ENCODE data around the gene IDH2.
"Not testable (repeated sequence)": the region's sequence is repeated elsewhere in the genome, so short reads cannot be mapped to it uniquely, and the experiment has no call there.

IDH2 gene

GRCh38 chr15:90115783-90116182, 13.5 kb upstream of the IDH2 start (continued):
- no peak for TF ChIP-seq POU6F1 (CRISPR knock-in tag; IDR thresholded peaks at IDR 0.05; ENCODE audit: borderline replicate concordance, low read depth)

GRCh38 chr15:90114451-90114901, 12.2 kb upstream of the IDH2 start:
- TF ChIP-seq BACH2 (CRISPR knock-in tag; IDR thresholded peaks at IDR 0.05; ENCODE audit: borderline replicate concordance) (no peak), ZNF8 (CRISPR knock-in tag; IDR thresholded peaks at IDR 0.05) (no peak), ESRRG (CRISPR knock-in tag; IDR thresholded peaks at IDR 0.05) (no peak), PPARA (CRISPR knock-in tag; IDR thresholded peaks at IDR 0.05; ENCODE audit: borderline replicate concordance) (no peak), PATZ1 (CRISPR knock-in tag; IDR thresholded peaks at IDR 0.05; ENCODE audit: borderline replicate concordance) (no peak), ARNTL (CRISPR knock-in tag; IDR thresholded peaks at IDR 0.05; ENCODE audit: borderline replicate concordance, low read depth) (no peak), POU6F1 (CRISPR knock-in tag; IDR thresholded peaks at IDR 0.05; ENCODE audit: borderline replicate concordance, low read depth) (no peak), ZC3H10 (CRISPR knock-in tag; IDR thresholded peaks at IDR 0.05) (no peak), TCF4 (CRISPR knock-in tag; IDR thresholded peaks at IDR 0.05; ENCODE audit: borderline replicate concordance) (no peak), GLIS3 (CRISPR knock-in tag; IDR thresholded peaks at IDR 0.05) (no peak), OSR1 (CRISPR knock-in tag; IDR thresholded peaks at IDR 0.05) (no peak)
- TF ChIP-seq, protein P1, sequence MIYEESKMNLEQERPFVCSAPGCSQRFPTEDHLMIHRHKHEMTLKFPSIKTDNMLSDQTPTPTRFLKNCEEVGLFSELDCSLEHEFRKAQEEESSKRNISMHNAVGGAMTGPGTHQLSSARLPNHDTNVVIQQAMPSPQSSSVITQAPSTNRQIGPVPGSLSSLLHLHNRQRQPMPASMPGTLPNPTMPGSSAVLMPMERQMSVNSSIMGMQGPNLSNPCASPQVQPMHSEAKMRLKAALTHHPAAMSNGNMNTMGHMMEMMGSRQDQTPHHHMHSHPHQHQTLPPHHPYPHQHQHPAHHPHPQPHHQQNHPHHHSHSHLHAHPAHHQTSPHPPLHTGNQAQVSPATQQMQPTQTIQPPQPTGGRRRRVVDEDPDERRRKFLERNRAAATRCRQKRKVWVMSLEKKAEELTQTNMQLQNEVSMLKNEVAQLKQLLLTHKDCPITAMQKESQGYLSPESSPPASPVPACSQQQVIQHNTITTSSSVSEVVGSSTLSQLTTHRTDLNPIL (CRISPR knock-in tag; IDR thresholded peaks at IDR 0.05; ENCODE audit: low read depth): no peak
- no peak for ATAC-seq

- TF ChIP-seq TCF4 (CRISPR knock-in tag; IDR thresholded peaks at IDR 0.05; ENCODE audit: borderline replicate concordance): no peak
- TF ChIP-seq PPARA (CRISPR knock-in tag; IDR thresholded peaks at IDR 0.05; ENCODE audit: borderline replicate concordance): no peak
- no peak for TF ChIP-seq ISL1 (CRISPR knock-in tag; IDR thresholded peaks at IDR 0.05)
- TF ChIP-seq ZFP30 (CRISPR knock-in tag; IDR thresholded peaks at IDR 0.05): no peak
- no peak for TF ChIP-seq ZNF565 (CRISPR knock-in tag; conservative IDR thresholded peaks at IDR 0.05; ENCODE audit: low read depth)
- no peak for ATAC-seq
Observed at GRCh38 chr15:90113166-90113565, 10.9 kb upstream of the IDH2 start.

GRCh38 chr15:90109163-90109751, 7.0 kb upstream of the IDH2 start:
- not testable (repeated sequence) for ATAC-seq

DNA sequence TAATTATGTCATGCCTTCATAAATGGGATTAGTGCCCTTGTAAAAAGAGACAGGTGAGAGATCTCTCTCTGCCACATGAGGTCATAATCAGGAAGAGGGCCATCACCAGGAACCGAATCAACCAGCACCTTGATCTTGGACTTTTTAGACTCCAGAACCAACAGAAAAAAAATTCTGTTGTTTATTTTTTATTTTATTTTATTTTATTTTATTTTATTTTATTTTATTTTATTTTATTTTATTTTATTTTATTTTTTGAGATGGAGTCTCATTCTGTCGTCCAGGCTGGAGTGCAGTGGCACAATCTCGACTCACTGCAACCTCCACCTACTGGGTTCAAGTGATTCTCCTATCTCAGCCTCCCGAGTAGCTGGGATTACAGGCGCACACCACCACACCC, 5.8 kb upstream of the IDH2 start:
- not testable (repeated sequence) for ATAC-seq

DNA sequence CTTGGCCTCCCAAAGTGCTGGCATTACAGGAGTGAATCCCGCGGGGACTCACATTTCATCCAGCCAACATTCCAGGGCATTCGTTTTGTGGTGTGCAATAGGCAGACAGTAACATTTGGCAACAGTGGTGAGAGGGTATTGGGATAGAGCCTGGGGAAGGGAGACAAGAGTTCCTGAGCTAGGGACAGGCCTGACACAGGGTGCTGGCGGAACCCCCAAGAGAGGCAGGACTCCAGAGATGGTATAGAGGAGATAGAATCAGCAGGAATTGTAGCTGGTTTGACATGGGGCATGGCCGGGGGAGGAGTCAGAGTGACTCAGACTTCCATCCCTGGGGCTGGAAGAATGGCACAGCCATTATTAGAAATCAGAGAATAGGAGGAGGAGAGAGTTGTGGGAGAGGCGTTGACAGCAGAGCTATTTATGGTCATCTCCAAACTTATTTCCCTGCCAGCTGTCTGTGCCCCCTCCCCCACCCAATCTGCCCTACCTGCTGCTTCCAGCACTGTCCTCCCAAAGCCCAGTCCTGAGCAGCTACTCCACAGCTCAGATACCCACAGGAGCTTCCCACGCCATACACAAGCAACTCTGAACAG, 4.4 kb upstream of the IDH2 start:
- TF ChIP-seq TSHZ2 (CRISPR knock-in tag; IDR thresholded peaks at IDR 0.05): no peak
- TF ChIP-seq GLIS3 (CRISPR knock-in tag; IDR thresholded peaks at IDR 0.05): no peak
- no peak for TF ChIP-seq ZNF565 (CRISPR knock-in tag; conservative IDR thresholded peaks at IDR 0.05; ENCODE audit: low read depth)
- no peak for TF ChIP-seq ZFP30 (CRISPR knock-in tag; IDR thresholded peaks at IDR 0.05)

More for the DNA sequence above, 4.4 kb upstream of the IDH2 start:
- peak; percentile 75 for ATAC-seq
